Tibial nerve (tissue), 4 donors: Measurements from ENCODE around the gene SOD2. TPM values are rescaled to one million over a fixed set of nuclear protein-coding genes. Genes with fewer than 3 reads are reported as not detected.
"Not testable (repeated sequence)": the region's sequence is repeated elsewhere in the genome, so short reads cannot be mapped to it uniquely, and the experiment has no call there.

ENCODE experiments used
- DNase-seq, 2 donors: peaks; one replicate each; pipeline ENCODE4 v3.0.0-alpha.2; 2019; ENCODE audit warnings: low spot score in 2 of 2
- H3K27ac ChIP-seq, 4 donors: fragments of 200-600 bp; sonication (generic) in 3 of 4; one replicate each; pipeline ENCODE4 v1.5.1; 2017 to 2019; ENCODE audit warnings: mild to moderate bottlenecking in 1 of 4
- H3K27me3 ChIP-seq, 2 donors: fragments of 200-600 bp; sonication (generic) in 1 of 2; one replicate each; pipeline versions ENCODE4 v1.5.1 to v1.6.0; 2017 to 2019
- H3K36me3 ChIP-seq, 3 donors: fragments of 200-600 bp; sonication (generic); one replicate each; pipeline ENCODE4 v1.5.1; 2018 to 2019
- H3K4me1 ChIP-seq, 4 donors: fragments of 200-600 bp; sonication (generic) in 3 of 4; one replicate each; pipeline ENCODE4 v1.5.1; 2017 to 2019
- H3K4me3 ChIP-seq, 4 donors: fragments of 200-600 bp; sonication (generic) in 3 of 4; one replicate each; pipeline ENCODE4 v1.5.1; 2017 to 2019; ENCODE audit warnings: mild to moderate bottlenecking in 1 of 4, moderate library complexity in 1 of 4
- H3K9me3 ChIP-seq, 4 donors: fragments of 200-600 bp; sonication (generic) in 3 of 4; one replicate each; pipeline ENCODE4 v1.5.1; 2017 to 2019
- CTCF ChIP-seq, 5 experiments: fragments of 200-600 bp in 3 of 5; fragments of 450-650 bp in 2 of 5; sonication (generic) in 3 of 5; IDR thresholded peaks; one replicate each; pipeline ENCODE4 v1.5.1; 2016 to 2019; ENCODE audit warnings: antibody characterized with exemption in 5 of 5, mild to moderate bottlenecking in 3 of 5, moderate library complexity in 2 of 5
- EP300 ChIP-seq, 2 donors: sonication (generic); formaldehyde crosslinking; IDR thresholded peaks; one replicate each; pipeline ENCODE4 v1.6.1; 2017; ENCODE audit warnings: antibody characterized with exemption in 2 of 2, mild to moderate bottlenecking in 1 of 2
- POLR2A ChIP-seq, 2 donors: fragments of 450-650 bp; IDR thresholded peaks; one replicate each; pipeline ENCODE4 v1.6.1; 2017; ENCODE audit warnings: antibody characterized with exemption in 2 of 2, mild to moderate bottlenecking in 2 of 2, moderate library complexity in 2 of 2
- WGBS, 2 donors: methylation state at CpG; one replicate each; pipeline ENCODE4 v1.1.5; 2018; 5-methylcytosine and 5-hydroxymethylcytosine counted together
- total RNA-seq, 4 donors: library from RNA; depleted of rRNA; stranded (reverse); fragments of >200 nt; gene quantifications; one replicate each; pipeline ENCODE4 v1.1.0, GENCODE V29; 2016

Gene SOD2
- total RNA-seq, 4 donors from 2014 or later, result 95.6 to 457 (median 287) TPM

- H3K27me3 ChIP-seq, result no peaks in the 10 kb centered on the region
- H3K9me3 ChIP-seq, result no peaks in the 10 kb centered on the region
- peaks cover 0 to 22% (median 9%) of the 10 kb centered on the region in 4 donors for H3K4me1 ChIP-seq
- DNase-seq, result no peak
- no peak overlapping the region for H3K27ac ChIP-seq
- H3K4me3 ChIP-seq, result no peak overlapping the region
- TF ChIP-seq EP300 (IDR thresholded peaks at IDR 0.05), result no peak
- no peaks in the 10 kb centered on the region for H3K36me3 ChIP-seq
Observed at GRCh38 chr6:159722655-159723054, 29.6 kb upstream of the SOD2 start.

GRCh38 chr6:159721981-159722380 lies 28.9 kb upstream of the SOD2 start:
- 94 to 100% methylated on average over 3 of the region's 3 CpGs for WGBS, 2 donors
- H3K27me3 ChIP-seq, H3K36me3 ChIP-seq, DNase-seq, H3K4me3 ChIP-seq, H3K27ac ChIP-seq, H3K9me3 ChIP-seq: not testable (repeated sequence)
- H3K4me1 ChIP-seq, result peaks cover 0 to 29% (median 10%) of the 10 kb centered on the region in 4 donors

GRCh38 chr6:159720708-159721107 lies 27.7 kb upstream of the SOD2 start:
- 79 to 81% methylated on average over 7 of the region's 7 CpGs for WGBS, 2 donors
- Histone ChIP-seq H3K4me1 (peaks cover 0 to 36% (median 11%) of the 10 kb centered on the region in 4 donors), H3K36me3 (no peaks in the 10 kb centered on the region), H3K27me3 (no peaks in the 10 kb centered on the region), H3K9me3 (no peaks in the 10 kb centered on the region), H3K4me3 (no peak overlapping the region), H3K27ac (no peak overlapping the region)
- no peak for TF ChIP-seq EP300 (IDR thresholded peaks at IDR 0.05)
- TF ChIP-seq CTCF (IDR thresholded peaks at IDR 0.05), result peak in 2 of 5 experiments; percentile 19 to 37
- peak in 1 of 2 donors; percentile 32 for DNase-seq

- Histone ChIP-seq H3K4me3 (no peak overlapping the region), H3K9me3 (no peaks in the 10 kb centered on the region), H3K27ac (peak overlapping the region in 1 of 4 donors; percentile 28), H3K36me3 (no peaks in the 10 kb centered on the region), H3K4me1 (peaks cover 0 to 37% (median 9%) of the 10 kb centered on the region in 4 donors), H3K27me3 (no peaks in the 10 kb centered on the region)
- TF ChIP-seq POLR2A (IDR thresholded peaks at IDR 0.05) (no peak), EP300 (IDR thresholded peaks at IDR 0.05) (no peak), CTCF (IDR thresholded peaks at IDR 0.05) (no peak)
- WGBS, 2 donors, result 96 to 97% methylated on average over 7 of the region's 7 CpGs
- DNase-seq, result no peak
Observed at GRCh38 chr6:159719287-159719686, 26.2 kb upstream of the SOD2 start.

- Histone ChIP-seq H3K36me3 (no peaks in the 10 kb centered on the region), H3K9me3 (no peaks in the 10 kb centered on the region), H3K27ac (peak overlapping the region in 2 of 4 donors; percentile 22 to 93), H3K27me3 (no peaks in the 10 kb centered on the region), H3K4me1 (peaks cover 0 to 38% (median 9%) of the 10 kb centered on the region in 4 donors), H3K4me3 (no peak overlapping the region)
- no peak for DNase-seq
- WGBS, 2 donors, result 75 to 86% methylated on average over 3 of the region's 3 CpGs
- TF ChIP-seq EP300 (IDR thresholded peaks at IDR 0.05), result no peak
- TF ChIP-seq POLR2A (IDR thresholded peaks at IDR 0.05), result no peak
- no peak for TF ChIP-seq CTCF (IDR thresholded peaks at IDR 0.05)
Observed at GRCh38 chr6:159718634-159719033, 25.6 kb upstream of the SOD2 start.

- H3K27ac ChIP-seq, result peak overlapping the region; percentile 32 to 93 (median 63)
- H3K36me3 ChIP-seq, result no peaks in the 10 kb centered on the region
- peaks cover 0 to 38% (median 9%) of the 10 kb centered on the region in 4 donors for H3K4me1 ChIP-seq
- no peaks in the 10 kb centered on the region for H3K9me3 ChIP-seq
- DNase-seq, result peak in 1 of 2 donors; percentile 71
- no peaks in the 10 kb centered on the region for H3K27me3 ChIP-seq
- TF ChIP-seq CTCF (IDR thresholded peaks at IDR 0.05) (no peak), POLR2A (IDR thresholded peaks at IDR 0.05) (no peak), EP300 (IDR thresholded peaks at IDR 0.05) (peak; percentile 55 to 95)
- WGBS, 2 donors, result 59 to 61% methylated on average over 5 of the region's 5 CpGs
- H3K4me3 ChIP-seq, result no peak overlapping the region
Observed at GRCh38 chr6:159716247-159717096, 23.4 kb upstream of the SOD2 start.
